Globus pallidus (tissue), 1 donor: ENCODE results near the gene VASH1.

Source experiments
- DNase-seq: peaks from one replicate; pipeline ENCODE4 v3.0.0-alpha.2; 2015; ENCODE audit warnings: low spot score

The VASH1 gene

DNA sequence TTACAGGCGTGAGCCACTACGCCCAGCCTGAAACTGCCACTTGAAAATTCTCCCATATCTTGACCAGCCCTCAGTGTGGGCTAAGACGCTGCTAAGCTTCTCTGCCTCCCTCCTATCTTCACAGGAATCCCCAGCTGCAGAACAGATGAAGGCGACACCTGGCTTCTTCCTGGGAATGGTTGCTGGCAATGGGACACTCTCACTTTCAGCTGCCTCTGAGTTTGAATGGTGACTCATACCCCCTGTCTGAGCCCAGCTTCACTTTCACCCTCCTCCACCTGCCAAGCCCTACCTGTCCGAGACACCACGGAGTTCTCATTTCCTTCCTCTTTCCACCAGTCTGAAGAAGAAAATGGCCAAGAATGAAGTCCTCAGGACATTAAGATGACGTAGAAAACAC, 18.3 kb upstream of the VASH1 start:
- DNase-seq, result no peak

DNA sequence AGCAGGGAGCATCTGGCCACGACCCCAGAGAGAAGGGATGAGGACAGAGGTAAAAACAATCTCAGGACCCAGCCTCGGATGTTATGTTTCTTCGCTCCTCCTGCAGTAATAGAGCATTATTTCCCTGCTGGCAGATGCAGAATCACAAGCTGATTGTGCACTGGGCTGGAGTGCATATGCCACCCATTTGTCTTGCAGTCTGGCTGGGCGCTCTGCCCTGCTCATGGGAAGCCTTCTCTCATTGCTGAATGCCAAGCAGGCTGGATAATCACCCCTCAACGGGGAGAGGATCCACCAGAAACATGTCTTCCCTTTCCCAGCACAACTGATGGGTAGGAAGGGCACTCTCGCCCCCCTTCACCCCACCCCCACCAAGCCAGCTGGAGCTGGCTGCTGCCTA, 8.5 kb upstream of the VASH1 start:
- peak; percentile 85 for DNase-seq

DNA sequence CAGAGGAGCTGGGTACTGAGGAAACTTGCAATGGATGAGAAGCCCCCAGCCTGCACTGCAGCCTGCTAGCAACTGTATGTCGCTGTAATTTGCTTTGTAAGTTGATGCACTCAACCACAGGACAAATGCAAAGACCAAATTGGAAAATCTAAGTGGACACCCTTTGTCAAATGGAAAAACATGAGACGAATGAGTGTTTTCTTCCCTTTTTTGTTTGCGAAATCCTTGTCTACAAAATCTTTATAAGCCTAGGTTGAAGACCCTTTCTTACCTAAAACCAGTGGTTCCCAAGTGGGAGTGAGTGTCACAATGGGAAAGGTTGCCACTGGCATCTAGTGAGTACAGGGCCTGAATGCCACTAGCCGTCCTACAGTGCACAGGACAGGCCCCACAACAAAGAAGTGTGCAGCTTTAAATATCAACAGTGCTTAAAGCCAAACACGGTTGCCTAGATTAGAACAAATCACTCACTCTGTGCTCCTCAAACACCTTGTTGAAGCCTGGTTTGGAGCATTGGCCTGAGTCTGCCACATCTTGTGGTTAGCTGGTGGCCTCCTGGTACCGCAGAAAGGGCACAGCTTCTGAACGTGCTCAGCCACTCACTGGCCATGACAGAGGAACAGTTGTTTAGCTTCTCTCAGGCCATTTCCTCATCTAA, 7.6 kb upstream of the VASH1 start:
- DNase-seq, result no peak

DNA sequence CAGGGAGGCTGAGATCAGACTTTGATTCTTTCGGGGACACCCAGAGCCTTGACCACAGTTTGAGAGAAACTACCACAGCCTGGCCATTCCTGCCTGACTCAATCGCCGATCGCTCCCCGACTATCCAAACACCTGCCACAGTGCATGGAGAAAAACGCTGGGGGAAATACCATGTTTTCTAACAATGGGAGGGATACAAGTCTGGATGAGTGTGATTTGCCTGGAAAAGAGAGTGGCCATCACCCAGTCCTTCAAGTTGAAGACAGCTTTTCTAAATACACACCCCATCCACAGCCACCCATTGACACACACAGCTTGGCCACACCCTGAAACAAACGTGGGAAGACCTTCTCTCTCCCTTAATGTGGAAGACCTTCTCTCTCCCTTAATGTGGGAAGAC, 6.7 kb upstream of the VASH1 start:
- no peak for DNase-seq

DNA sequence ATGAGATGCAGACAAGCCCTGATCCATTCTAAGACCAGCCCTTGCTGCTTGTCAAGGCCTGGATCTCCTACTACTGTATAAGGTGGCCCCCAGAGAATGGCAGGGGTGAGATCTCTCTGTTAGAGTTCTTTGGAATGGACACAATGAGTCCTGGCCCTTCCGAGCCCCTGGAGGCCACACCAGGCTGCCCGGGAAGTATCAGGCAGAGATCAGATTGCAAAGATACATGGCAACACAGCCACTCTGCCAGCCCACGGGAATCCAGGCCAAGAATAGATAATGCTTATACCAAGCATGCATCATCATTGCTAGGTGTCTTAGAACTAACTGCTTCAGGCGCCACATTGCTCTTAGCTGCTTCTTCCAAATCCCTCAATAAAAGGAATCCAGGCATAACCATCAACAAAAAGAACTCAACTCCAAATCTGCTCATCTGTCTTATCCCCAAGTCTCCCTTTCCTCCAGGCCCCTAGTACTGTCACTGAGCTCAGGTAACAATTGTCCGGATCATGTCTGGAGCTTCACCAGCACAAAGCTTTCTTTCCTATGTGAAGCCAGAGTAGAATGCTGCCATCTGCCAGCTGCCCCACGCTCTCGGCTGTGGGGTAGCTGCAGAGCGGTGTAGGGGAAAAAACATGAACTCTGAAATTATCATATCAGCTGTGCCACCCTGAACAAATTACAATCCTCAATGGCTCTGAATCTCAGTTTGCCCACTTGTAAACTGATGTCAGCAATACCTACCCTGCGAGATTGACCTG, 5.5 kb upstream of the VASH1 start:
- DNase-seq, result no peak

DNA sequence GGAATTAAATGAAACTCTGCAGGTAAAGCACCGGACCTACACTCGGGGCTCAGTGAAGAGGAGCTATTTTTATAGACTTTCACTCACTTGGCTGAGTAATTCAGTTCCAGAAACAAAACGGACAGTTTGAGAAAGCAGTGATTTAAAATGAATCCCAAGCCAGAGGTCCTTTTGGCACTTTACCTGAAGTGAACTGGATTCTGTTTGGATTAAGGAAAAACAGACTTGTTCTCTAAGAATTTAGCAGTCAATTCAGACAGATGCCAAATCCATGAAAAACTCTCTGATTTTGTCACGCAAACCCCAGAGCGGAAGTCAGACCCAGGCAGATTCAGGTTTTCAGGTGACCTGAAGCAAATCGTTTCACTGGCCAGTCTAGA, 4.9 kb upstream of the VASH1 start:
- DNase-seq, result no peak

DNA sequence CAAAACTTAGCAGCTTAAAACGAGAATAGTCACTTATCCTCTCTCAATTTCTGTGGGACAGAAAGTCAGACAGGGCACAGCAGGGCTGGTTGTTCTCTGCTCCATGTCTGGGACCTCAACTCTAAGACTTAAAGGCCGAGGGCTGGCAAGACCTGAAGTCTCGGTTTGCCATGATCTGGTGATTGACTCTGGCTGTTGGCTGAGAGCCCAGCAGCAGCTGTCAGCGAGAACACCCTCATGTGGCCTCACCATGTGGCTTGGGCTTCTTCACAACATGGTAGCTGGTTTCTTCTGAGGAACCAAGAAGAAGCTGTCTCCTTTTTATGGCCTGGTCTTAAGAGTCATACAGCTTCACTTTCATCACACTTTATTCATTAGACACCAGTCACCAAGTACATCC, 1.7 kb upstream of the VASH1 start:
- DNase-seq, result no peak

DNA sequence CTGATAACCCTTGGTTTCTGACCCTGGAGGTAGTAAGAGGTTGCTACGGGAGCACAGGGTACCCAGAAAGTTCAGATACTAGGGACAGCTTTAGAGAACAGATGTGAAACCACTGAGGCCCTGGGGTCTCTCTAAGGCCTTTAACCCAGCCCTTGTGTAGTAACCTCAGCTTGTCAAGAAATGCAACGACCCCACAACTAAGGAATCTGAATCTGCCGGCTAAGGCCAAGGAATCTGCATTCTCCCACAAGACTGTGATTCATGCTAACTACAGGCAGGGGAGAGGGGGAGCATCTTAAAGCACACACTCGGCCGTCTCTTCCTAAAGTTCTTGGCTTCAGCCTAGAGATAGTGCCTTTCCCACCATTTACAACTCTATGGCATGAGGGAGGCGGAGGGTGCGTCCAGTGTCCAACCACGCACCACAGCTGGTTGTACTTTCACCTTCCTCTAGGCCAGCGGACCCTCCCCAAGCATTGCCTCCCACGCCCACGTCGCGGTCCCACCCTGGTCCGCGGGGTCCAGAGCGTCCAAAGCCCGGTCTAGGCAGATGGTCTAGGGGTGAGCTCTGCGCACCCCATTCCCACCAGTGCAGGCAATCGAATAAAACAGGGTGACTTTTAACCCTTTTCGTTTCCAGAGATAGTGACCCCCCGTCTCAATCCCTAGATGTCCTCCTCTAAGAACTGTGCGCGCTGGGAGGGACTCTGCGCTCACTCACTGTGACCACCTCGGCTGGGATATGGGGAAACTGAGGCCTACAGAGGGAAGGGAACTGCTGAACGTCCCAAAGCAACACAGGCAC, 735 bp upstream of the VASH1 start:
- DNase-seq, result no peak

DNA sequence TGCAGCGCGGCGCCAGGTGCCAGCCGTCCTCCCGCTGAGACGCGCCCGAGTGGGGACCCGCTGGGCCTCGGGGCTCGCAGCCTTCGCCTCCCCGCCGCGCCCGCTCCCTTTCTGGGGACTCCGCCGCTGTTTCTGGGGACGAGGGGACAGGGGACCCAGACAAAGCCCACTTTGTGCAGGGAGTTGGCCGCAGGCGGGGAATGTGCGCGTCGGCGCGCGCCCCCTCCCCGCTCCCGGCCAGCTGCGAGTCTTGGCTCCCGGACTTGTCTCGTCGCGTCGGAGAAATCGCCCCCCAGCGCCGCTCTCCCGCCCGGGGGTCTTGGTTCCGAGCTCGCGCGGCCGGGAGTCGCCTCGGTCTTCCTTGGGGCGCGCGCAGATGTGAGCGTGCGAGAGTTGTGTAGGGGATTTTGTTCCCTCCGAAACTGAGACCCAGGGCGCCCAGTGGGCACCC, 717 bp downstream of the VASH1 start:
- peak; percentile 69 for DNase-seq

DNA sequence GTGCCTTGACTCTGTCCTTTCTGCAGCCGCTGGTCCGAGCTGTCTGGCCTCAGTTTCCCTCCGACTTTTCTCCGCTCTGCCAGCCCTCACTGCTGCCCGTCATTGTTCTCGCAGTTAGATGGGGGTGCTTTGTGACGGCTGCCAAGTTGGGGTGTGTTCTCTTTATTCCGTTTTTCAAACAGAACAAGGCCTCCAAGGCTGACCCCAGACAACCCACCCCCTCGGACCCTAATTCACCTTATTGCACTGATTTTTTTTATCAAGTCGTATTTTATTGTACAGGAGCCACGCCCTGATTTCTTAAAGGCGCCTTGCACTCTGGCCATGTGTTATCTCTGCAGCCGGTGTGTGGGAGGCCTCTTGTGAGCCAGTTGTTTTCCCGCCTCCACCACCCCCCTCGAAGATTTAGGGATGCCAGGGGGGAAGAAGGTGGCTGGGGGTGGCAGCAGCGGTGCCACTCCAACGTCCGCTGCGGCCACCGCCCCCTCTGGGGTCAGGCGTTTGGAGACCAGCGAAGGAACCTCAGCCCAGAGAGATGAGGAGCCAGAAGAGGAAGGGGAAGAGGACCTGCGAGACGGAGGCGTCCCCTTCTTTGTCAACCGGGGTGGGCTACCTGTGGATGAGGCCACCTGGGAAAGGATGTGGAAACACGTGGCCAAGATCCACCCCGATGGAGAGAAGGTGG, 1.3 kb downstream of the VASH1 start:
- no peak for DNase-seq

DNA sequence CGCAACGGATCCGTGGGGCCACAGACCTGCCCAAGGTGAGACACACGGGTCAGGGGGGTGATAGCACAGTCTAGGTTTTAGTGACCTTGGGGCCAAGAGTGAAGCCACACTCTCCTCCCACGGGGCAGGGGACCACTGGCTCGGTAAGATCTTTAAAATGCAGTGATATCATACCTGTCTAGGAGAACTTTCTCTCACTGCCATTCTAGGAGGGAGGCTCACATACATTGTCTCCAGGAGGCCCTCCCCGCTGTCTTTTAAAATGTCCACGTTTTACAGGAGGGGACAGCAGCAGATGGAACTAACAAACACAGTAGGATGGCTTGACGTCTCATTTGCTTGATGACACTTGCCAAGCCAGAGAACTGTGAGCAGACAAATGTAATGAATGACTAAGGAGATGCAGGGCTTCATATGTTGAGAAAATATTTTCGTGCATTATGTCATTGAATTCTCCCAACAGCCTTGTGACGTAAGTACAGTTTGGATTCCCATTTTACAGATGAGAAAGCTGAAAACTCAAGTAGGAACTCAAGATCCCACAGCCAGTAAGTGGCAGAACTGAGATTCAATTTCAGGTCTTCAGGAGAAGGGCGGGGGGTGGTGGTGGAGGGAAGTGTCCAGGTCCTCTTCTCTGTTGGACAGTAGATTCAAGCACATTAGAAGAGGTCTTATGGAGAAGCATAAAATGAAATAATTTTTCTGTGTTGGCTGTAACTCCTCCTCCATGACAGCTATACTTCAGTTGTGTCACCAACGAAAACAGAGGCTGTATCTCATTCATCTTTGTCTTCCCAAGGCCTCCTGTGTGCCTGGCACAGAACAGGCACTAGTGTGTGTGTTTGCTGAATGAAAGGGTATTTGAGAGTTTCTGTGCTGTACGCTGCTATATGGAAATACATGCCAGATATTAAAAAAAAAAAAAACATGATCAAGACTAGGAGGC, 2.1 kb downstream of the VASH1 start:
- peak; percentile 79 for DNase-seq

DNA sequence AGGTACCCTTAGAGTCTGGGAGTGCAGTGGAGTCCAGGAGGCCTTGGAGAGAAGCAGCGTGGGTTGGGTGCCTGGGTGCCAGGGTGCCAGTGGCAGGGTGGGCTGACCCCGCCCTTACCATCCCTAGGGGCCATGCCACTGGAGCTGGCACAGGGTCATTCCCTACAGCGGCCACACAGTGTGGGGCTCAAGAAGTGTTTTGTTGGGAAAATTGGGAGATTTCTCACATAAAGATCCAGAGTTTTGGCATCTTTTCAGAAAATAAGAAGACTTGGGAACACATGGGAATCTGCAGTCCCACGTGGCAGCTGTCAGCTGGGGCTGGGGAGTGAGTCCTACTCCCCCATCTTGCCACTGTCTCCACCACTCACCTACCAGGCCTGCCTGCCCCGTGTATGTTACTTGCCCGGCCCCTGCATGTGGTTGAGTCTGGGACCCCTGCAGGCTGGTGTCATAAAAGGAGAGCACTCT, 4.2 kb downstream of the VASH1 start:
- no peak for DNase-seq

DNA sequence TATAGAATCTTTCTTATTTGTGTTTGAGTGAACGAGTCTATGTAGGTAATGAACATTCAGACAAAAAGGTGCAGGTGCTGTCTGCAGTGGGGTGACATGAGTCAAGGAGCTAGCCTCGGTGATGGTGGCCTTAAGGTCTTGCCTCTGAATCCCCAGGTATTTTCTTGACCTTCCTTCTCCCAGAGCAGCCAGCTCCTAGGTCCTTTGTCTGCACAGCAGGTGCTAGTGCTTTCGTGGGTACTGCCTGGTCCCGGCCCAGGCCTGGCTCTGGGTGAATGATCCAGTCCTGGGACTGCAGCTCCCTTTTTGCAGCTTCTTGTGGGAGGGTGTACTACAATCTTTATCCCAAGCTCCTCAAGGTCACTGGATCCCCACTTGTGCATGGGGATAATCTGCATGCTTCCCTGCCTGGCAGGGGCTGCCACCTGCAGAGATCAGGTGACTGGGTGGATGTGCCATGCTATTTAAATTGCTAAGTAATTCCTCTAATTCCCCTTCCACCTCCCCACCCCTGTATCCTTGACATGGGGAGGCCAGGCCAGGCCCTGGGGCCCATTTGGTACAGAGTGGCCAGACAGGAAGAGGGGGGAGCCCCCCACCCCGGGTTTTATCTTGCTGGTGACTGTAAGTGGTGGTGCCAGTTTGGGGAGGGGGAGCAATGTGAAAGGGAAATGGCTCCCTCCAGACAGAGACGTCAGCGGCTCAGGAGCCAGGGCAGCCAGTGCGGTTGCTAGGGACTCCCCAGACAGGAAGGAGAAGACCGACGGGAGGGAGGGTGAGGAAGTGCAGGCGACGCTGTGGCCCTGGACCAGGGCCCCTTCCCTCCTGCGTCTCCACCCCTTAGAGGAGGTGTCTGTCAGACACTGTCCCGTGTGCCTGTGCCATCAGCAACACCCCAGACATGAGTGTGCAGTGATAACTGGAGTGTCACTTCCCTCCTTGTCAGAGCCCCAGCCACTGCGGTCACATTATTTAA, 6.7 kb downstream of the VASH1 start:
- DNase-seq, result peak; percentile 79

DNA sequence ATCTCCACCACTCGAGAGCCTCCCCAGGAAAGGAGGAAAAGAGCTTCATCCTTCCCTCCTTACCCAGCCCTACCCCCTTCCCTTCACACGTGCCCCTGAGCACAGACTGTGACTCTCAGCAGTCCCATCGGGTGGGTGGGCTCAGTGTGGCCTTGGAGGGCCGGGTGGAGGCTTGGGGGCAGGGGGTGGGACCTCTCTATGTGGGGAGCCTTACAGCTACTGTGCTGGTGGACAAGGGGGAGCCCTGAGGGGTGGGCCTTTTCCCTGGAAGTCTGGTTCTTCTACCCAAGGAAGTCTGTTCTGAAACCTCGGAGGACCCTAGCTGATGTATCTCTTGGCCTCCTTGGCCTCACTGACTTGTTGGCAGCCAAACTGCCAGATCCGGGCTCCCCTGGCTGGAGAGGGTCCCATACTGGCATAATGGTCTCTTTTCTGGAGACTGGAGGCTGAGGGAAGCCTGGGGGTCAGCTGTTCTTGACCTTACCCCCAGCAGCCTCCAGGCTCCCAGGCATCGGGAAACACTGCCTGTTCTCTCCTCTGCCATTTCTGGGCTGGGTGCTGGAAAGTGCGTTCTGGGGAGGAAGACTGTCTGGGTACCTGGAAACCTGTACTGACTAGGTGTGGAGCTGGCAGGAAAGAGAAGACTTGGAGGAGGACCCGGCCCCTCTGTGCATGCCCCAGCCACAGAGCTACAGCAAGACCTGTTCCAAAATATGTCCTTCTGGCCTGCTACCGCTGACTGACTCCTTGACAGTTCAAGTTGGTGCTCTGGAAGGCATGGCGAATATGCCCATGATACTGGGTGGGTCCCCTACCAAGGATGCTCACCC, 7.6 kb downstream of the VASH1 start:
- no peak for DNase-seq

DNA sequence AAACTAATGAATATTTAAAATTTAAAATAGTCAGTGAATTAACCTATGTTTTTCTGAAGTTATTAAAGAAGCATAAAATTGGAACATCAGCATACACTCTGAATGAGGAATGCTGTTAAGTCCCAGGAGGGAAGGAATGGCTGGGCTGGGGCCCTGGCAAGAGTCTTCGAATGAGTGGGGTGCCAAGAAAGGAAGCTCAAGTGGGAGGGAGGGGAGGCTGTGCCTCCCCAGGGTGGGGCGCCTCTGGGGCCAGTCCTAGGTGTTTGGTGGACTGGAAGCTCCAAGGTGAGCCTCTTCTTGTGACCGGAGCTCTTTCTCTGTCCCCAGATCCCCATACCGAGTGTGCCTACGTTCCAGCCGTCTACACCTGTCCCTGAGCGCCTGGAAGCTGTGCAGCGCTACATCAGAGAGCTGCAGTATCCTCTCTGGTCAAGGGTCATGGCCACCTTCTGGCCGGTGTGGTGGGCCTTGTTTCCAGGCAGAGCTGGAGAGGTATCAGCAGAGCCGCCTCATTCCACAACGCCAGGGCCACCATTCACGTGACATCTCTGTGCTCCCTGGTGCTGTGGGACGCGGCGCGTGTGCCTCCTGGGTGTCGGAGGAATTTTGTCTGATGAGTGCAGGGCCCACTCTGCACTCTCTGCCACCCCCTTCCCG, 8.5 kb downstream of the VASH1 start:
- no peak for DNase-seq

DNA sequence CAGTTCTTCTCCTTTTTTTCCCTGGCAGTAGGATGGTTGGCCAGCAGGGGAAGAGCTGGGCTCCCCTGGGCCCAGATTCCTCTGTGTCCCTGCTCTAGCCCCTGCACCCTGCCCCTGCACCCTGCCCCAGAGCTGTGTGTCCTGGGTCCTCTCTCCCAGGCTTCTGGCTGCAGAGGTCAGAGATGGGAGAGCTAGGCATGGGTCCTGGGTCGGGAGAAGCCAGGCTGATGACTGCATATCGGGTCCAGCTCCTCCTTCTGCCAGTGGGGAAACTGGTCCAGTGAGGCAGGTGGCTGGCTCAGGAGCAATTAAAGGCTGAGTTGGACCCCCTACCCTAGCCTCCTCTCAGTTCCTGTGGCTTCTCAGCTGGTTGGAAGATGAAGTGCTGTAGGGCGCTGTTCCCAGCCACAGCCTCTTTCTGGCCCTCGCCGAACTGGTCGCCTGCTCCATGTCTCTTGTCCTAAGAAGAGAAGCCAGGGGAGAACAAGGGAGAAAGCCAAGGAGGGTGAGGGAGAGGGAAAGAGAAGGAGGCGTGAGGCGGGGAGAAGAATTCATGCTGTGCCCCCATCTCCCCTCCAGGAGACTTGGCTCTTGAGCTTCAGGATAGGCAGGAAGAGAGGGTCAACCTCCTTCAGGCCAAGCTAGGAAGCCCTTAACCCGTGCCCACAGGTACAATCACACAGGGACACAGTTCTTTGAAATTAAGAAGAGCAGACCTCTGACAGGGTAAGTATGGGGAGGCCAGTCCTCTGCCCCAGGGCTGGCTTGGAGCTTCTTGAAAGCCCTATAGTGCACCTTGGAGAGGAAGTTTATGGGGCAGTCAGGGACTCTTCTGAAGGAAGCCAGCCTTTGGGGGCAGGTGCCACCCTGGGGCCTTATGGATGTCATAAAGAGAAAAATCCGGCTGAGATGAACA, 9.5 kb downstream of the VASH1 start:
- DNase-seq, result no peak

DNA sequence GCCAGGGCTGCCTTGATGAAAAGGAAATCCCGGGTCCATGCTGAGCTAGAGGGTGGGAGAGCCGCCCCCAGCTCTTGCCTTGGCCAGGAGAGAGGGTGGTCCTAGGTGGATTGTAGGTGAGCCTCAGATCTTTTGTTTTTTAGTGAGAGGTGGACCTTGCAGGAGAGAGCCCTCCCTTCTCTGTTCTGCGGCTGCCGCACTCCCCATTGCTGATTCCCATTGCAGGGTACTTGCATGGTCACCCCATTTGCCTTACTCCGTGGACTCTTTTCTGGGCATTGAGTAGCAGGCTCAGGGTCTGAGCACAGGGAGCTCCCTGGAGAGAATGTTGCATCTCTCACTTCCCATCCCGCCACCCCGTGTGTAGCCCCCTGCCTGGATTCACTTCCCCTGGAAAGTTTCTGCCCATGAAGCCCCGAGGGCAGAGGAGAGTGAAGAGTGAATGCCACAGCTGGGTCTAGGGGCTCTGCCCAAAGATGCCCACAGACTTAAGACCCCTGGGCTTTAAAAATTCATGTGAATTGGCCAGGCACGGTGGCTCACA, 10.2 kb downstream of the VASH1 start:
- no peak for DNase-seq
